Measurements from ENCODE around the gene KCNQ1OT1.

DNA sequence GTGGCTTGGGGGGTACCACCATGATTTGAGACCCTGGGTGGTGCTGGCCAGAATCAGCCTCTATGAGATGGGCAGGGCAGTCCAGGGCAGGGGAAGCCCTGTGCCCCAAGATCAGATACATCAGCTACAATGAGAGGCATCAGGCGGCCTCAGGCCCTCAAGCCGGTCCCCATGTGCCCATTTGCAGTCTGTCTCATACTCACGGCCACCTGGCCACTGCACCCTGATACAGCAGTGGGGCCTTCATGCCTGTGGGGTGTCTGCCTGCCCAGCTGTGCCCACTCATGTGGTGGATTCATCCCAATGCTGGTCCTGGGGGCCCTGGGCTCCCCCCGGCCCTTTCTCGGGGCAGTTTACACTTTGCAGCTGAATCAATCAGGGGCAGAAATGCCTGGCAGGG lies 42.4 kb upstream of the KCNQ1OT1 start:
- TF ChIP-seq FOXK1 (CRISPR knock-in tag; IDR thresholded peaks at IDR 0.05) (no peak), GRHL2 (CRISPR knock-in tag; IDR thresholded peaks at IDR 0.05; ENCODE audit: insufficient replicate concordance, severe bottlenecking) (no peak), RORB (CRISPR knock-in tag; IDR thresholded peaks at IDR 0.05) (no peak), JUN (CRISPR knock-in tag; IDR thresholded peaks at IDR 0.05) (no peak), ZNF219 (CRISPR knock-in tag; IDR thresholded peaks at IDR 0.05; ENCODE audit: borderline replicate concordance) (no peak), ZNF121 (CRISPR knock-in tag; IDR thresholded peaks at IDR 0.05) (no peak)
- TF ChIP-seq, protein P1, sequence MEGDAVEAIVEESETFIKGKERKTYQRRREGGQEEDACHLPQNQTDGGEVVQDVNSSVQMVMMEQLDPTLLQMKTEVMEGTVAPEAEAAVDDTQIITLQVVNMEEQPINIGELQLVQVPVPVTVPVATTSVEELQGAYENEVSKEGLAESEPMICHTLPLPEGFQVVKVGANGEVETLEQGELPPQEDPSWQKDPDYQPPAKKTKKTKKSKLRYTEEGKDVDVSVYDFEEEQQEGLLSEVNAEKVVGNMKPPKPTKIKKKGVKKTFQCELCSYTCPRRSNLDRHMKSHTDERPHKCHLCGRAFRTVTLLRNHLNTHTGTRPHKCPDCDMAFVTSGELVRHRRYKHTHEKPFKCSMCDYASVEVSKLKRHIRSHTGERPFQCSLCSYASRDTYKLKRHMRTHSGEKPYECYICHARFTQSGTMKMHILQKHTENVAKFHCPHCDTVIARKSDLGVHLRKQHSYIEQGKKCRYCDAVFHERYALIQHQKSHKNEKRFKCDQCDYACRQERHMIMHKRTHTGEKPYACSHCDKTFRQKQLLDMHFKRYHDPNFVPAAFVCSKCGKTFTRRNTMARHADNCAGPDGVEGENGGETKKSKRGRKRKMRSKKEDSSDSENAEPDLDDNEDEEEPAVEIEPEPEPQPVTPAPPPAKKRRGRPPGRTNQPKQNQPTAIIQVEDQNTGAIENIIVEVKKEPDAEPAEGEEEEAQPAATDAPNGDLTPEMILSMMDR (IDR thresholded peaks at IDR 0.05) = no peak
- TF ChIP-seq, protein P2, sequence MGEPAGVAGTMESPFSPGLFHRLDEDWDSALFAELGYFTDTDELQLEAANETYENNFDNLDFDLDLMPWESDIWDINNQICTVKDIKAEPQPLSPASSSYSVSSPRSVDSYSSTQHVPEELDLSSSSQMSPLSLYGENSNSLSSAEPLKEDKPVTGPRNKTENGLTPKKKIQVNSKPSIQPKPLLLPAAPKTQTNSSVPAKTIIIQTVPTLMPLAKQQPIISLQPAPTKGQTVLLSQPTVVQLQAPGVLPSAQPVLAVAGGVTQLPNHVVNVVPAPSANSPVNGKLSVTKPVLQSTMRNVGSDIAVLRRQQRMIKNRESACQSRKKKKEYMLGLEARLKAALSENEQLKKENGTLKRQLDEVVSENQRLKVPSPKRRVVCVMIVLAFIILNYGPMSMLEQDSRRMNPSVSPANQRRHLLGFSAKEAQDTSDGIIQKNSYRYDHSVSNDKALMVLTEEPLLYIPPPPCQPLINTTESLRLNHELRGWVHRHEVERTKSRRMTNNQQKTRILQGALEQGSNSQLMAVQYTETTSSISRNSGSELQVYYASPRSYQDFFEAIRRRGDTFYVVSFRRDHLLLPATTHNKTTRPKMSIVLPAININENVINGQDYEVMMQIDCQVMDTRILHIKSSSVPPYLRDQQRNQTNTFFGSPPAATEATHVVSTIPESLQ (CRISPR knock-in tag; IDR thresholded peaks at IDR 0.05) = no peak
